Kidney epithelial cell (primary cell): ENCODE data around the gene ERC2. TPM values are rescaled to one million over a fixed set of nuclear protein-coding genes. Genes with fewer than 3 reads are reported as not detected.

Experiments
- DNase-seq: peaks from one replicate; pipeline ENCODE4 v3.0.0-alpha.2; 2010; ENCODE audit warnings: low read depth
- H3K27me3 ChIP-seq: 2 replicates; pipeline ENCODE4 v1.6.0; 2011; ENCODE audit warnings: low read length; ENCODE audit not compliant: control insufficient read depth, insufficient read depth
- H3K36me3 ChIP-seq: 2 replicates; pipeline ENCODE4 v1.5.1; 2011; ENCODE audit warnings: low read length; ENCODE audit not compliant: control insufficient read depth, insufficient read depth
- H3K4me3 ChIP-seq: 2 replicates; pipeline ENCODE4 v1.5.1; 2011; ENCODE audit warnings: low read depth, mild to moderate bottlenecking, control low read depth, low read length
- total RNA-seq: library from RNA; depleted of rRNA; stranded (reverse); fragments of >200 nt; gene quantifications from 2 replicates; pipeline ENCODE4 v1.2.3, GENCODE V29; 2015
- TF ChIP-seq, protein P1 (sequence below): IDR thresholded peaks from 2 replicates; pipeline ENCODE4 v1.5.1; 2011; ENCODE audit warnings: mild to moderate bottlenecking, moderate library complexity, low read length, control low read depth, inconsistent platforms; ENCODE audit not compliant: insufficient read depth, poor library complexity, severe bottlenecking

ERC2 gene
- total RNA-seq, 1 donor from 2014 or later: 17.0 TPM

DNA sequence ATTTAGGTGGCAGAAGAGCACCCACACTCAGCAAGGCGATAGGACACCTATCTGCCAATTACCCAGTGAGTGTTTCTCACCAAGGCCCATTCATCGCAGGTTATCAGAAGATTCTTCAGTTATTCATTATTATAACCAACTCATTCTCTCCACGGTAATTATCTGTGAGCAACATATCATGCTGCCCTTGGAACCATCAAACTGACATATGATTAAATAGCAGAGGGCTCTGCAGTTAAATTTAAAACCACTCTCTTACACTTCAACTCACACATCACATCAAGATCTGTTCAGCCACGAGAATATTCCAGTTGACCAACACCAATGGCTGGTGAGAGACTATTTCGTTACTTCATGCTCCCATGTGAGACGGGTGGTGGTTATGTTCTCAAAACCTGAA, 489.3 kb downstream of the ERC2 start:
- Histone ChIP-seq H3K36me3 (no peaks in the 10 kb centered on the region), H3K4me3 (no peak overlapping the region), H3K27me3 (no peaks in the 10 kb centered on the region)
- TF ChIP-seq, protein P1, sequence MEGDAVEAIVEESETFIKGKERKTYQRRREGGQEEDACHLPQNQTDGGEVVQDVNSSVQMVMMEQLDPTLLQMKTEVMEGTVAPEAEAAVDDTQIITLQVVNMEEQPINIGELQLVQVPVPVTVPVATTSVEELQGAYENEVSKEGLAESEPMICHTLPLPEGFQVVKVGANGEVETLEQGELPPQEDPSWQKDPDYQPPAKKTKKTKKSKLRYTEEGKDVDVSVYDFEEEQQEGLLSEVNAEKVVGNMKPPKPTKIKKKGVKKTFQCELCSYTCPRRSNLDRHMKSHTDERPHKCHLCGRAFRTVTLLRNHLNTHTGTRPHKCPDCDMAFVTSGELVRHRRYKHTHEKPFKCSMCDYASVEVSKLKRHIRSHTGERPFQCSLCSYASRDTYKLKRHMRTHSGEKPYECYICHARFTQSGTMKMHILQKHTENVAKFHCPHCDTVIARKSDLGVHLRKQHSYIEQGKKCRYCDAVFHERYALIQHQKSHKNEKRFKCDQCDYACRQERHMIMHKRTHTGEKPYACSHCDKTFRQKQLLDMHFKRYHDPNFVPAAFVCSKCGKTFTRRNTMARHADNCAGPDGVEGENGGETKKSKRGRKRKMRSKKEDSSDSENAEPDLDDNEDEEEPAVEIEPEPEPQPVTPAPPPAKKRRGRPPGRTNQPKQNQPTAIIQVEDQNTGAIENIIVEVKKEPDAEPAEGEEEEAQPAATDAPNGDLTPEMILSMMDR: no peak
- no peak for DNase-seq

DNA sequence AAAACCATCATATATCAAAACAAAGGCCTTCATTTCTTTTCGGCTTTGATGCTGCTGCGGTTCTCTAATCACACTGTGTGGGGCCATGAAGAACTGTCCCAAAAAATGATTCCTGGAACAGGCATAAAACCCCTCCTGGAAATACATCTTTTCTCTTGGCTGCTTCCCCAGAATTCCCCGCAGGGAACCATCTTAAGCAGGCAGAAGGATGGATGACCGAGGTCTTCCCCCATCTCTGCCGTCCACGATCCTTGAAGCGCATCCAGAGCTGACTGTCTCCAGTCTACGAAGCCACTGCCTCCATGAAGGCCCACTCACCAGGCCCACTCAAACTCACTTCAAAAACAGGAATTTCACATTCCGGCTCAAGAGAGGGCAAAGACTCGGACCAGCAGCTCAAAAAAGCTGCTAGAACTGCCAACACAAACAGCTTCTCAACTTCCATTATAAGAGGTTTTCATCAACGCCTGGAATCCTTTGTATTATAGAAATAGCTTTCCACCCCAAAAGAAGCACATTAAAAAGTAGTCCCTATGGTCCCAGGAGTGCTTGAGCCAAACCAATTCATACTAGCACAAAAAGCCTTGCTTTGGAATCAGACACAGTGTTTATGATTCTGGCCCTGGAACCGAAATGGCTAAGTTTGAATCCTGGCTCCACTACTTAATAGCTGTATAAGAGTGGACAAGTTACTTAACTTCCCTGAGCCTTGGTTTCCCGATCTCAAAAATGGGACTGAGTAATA, 493.7 kb downstream of the ERC2 start:
- Histone ChIP-seq H3K27me3 (no peaks in the 10 kb centered on the region), H3K4me3 (no peak overlapping the region), H3K36me3 (no peaks in the 10 kb centered on the region)
- TF ChIP-seq, protein P1: no peak
- no peak for DNase-seq

DNA sequence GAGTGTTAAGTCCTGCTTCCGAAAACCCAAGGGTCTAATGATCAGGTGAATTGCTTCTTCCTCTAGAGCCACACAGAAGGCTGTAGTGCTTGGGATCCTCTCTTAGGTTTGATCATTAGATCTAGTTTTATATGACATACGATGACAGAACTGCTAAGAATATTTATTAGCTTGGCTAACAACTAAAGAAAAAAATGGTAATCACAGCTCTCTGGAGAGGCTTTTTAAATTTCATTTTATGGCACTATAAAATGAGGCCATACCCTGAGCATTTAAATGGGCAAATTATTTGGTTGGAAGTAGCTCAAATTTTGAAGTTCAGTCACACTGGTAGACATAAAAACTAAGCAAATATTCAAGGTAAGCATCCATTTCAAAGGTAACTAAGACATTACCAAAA, 498.6 kb downstream of the ERC2 start:
- TF ChIP-seq, protein P1: no peak
- no peak for DNase-seq
- Histone ChIP-seq H3K27me3 (no peaks in the 10 kb centered on the region), H3K4me3 (no peak overlapping the region), H3K36me3 (no peaks in the 10 kb centered on the region)

DNA sequence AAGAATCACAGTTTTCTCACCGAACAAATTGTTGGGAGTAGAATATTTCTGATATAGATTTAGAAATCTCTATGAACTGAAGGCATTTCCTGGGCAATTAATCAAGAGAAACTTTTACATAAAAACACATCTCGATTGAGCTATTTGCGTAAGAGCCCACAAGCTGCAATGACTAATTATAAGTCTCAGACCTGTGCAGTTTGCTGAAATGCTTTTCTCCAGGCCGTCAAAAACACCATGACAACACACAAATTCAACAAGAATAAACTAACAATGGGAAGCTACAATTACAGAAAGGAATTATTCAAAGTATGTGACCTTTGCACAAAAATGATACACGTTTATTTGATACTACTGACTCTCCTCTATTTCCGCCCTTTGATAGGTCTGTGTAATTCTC, 499.9 kb downstream of the ERC2 start:
- no peaks in the 10 kb centered on the region for H3K36me3 ChIP-seq
- no peaks in the 10 kb centered on the region for H3K27me3 ChIP-seq
- DNase-seq: no peak
- no peak overlapping the region for H3K4me3 ChIP-seq
- TF ChIP-seq, protein P1: no peak

DNA sequence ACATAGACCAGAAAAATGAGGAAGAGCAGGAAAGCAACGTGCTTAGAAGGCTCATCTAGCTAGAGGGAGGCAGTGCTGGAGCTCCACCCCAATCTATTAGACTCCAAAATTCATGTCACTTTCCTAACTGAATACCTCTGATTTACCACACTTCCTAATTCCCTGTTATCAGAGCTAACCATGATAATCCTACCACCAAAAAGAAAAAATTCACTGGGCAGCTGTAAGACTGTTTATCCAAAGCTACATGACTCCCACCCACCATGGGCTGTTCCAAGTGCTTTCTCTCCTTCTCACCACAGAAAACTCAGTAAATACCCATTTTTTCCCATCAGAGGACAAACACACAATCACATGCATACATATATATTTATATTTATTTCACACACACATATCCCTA, 501.7 kb downstream of the ERC2 start:
- no peak overlapping the region for H3K4me3 ChIP-seq
- H3K27me3 ChIP-seq: no peaks in the 10 kb centered on the region
- TF ChIP-seq, protein P1: no peak
- H3K36me3 ChIP-seq: no peaks in the 10 kb centered on the region
- DNase-seq: no peak

DNA sequence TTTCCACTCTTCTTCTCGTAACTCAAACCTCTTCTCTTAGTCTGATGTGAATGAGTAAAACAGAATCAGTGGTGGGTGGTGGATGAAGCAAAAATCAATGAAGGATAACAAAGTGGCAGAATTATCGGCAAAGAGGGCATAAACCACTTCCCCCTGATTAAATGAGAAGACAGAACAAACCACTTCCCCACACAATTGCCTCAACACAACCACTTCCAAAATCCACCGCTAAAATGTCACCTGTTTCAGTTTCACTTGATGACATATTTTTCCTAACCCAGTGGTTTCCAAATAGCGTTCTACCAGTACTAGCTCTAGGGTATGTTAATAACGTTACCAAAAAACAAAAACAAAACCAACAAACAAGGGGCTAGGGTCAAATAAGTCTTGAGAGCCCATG, 502.5 kb downstream of the ERC2 start:
- no peaks in the 10 kb centered on the region for H3K36me3 ChIP-seq
- no peaks in the 10 kb centered on the region for H3K27me3 ChIP-seq
- no peak overlapping the region for H3K4me3 ChIP-seq
- TF ChIP-seq, protein P1: no peak
- no peak for DNase-seq
